ENCODE data around the gene BLMH. TPM values are rescaled to one million over a fixed set of nuclear protein-coding genes. Genes with fewer than 3 reads are reported as not detected.

The BLMH gene
- total RNA-seq, 1 experiment from 2014 or later = 20.7 TPM

- H3F3A ChIP-seq (ENCODE audit: insufficient read depth, low read depth) = no peaks in the 10 kb centered on the region
- ChIA-PET CTCF (no interaction called here), POLR2A (ENCODE audit: unreplicated experiment) (no interaction called here)
- no TSS peak for BruUV-seq (replicated peaks)
- no peaks in the 10 kb centered on the region for H3K27me3 ChIP-seq (ENCODE audit: insufficient read depth, low read depth)
- TF ChIP-seq EZH2 (IDR thresholded peaks at IDR 0.05; ENCODE audit: low read depth) (no peak), CTCF (conservative IDR thresholded peaks at IDR 0.05) (no peak)
- H3K9me3 ChIP-seq (ENCODE audit: insufficient read depth, low read depth) = no peaks in the 10 kb centered on the region
- H3K79me2 ChIP-seq (ENCODE audit: low read depth) = no peaks in the 10 kb centered on the region
- H2AFZ ChIP-seq = no peak overlapping the region
- intact Hi-C loops (cut with micrococcal nuclease; ENCODE audit: unreplicated experiment) = no loop called here
- DNase-seq = no peak
- no peak overlapping the region for H3K4me2 ChIP-seq
- no peaks in the 10 kb centered on the region for H3K9me2 ChIP-seq (ENCODE audit: insufficient read depth)
- 0 out of 2 replicates have a peak, but pooled peaks cover 6% of the 10 kb centered on the region for H3K4me1 ChIP-seq (replicated peaks; ENCODE audit: insufficient read depth)
- H3K4me3 ChIP-seq = no peak overlapping the region
- peaks cover 38% of the 10 kb centered on the region for H3K36me3 ChIP-seq (ENCODE audit: low read depth)
- no peak overlapping the region for H3K27ac ChIP-seq
- H4K20me1 ChIP-seq (ENCODE audit: insufficient read depth) = no peaks in the 10 kb centered on the region; the same call in 1 of the 2 replicates
These were observed 20.6 kb downstream of the BLMH start for GRCh38 chr17:30271102-30271501.

GRCh38 chr17:30267625-30268024 is 24.1 kb downstream of the BLMH start:
- H3K36me3 ChIP-seq (ENCODE audit: low read depth) = peaks cover 22% of the 10 kb centered on the region
- no peak for DNase-seq
- H4K20me1 ChIP-seq (ENCODE audit: insufficient read depth) = no peaks in the 10 kb centered on the region; the same call in 1 of the 2 replicates
- H3K27ac ChIP-seq = no peak overlapping the region
- POLR2A ChIA-PET (ENCODE audit: unreplicated experiment) = interaction anchor here (0.6 kb wide), 1 partner anchor 487 kb away, joined by 12 read pairs; no protein-coding TSS in a partner anchor
- intact Hi-C loops (cut with micrococcal nuclease; ENCODE audit: unreplicated experiment) = no loop called here
- CTCF ChIA-PET = no interaction called here
- BruUV-seq (replicated peaks) = no TSS peak
- H3F3A ChIP-seq (ENCODE audit: insufficient read depth, low read depth) = no peaks in the 10 kb centered on the region
- no peaks in the 10 kb centered on the region for H3K9me3 ChIP-seq (ENCODE audit: insufficient read depth, low read depth)
- H2AFZ ChIP-seq = no peak overlapping the region
- no peak overlapping the region for H3K4me3 ChIP-seq
- no peaks in the 10 kb centered on the region for H3K79me2 ChIP-seq (ENCODE audit: low read depth)
- TF ChIP-seq CTCF (conservative IDR thresholded peaks at IDR 0.05) (no peak), EZH2 (IDR thresholded peaks at IDR 0.05; ENCODE audit: low read depth) (no peak)
- no peak overlapping the region for H3K4me2 ChIP-seq
- H3K4me1 ChIP-seq (replicated peaks; ENCODE audit: insufficient read depth) = no peaks in the 10 kb centered on the region
- no peaks in the 10 kb centered on the region for H3K27me3 ChIP-seq (ENCODE audit: insufficient read depth, low read depth)
- no peaks in the 10 kb centered on the region for H3K9me2 ChIP-seq (ENCODE audit: insufficient read depth)

- no peaks in the 10 kb centered on the region for H3K9me3 ChIP-seq (ENCODE audit: insufficient read depth, low read depth)
- no peak overlapping the region for H3K4me3 ChIP-seq
- H3K79me2 ChIP-seq (ENCODE audit: low read depth) = no peaks in the 10 kb centered on the region
- no peak overlapping the region for H2AFZ ChIP-seq
- H3K4me1 ChIP-seq (replicated peaks; ENCODE audit: insufficient read depth) = no peaks in the 10 kb centered on the region
- no peaks in the 10 kb centered on the region for H4K20me1 ChIP-seq (ENCODE audit: insufficient read depth)
- no peaks in the 10 kb centered on the region for H3K9me2 ChIP-seq (ENCODE audit: insufficient read depth)
- peaks cover 6% of the 10 kb centered on the region for H3K36me3 ChIP-seq (ENCODE audit: low read depth)
- POLR2A ChIA-PET (ENCODE audit: unreplicated experiment) = no interaction called here
- no peak for DNase-seq
- TF ChIP-seq CTCF (conservative IDR thresholded peaks at IDR 0.05) (no peak), EZH2 (IDR thresholded peaks at IDR 0.05; ENCODE audit: low read depth) (no peak)
- H3K27me3 ChIP-seq (ENCODE audit: insufficient read depth, low read depth) = no peaks in the 10 kb centered on the region
- CTCF ChIA-PET = no interaction called here
- no peak overlapping the region for H3K4me2 ChIP-seq
- no peaks in the 10 kb centered on the region for H3F3A ChIP-seq (ENCODE audit: insufficient read depth, low read depth)
- no TSS peak for BruUV-seq (replicated peaks)
- no peak overlapping the region for H3K27ac ChIP-seq
- intact Hi-C loops (cut with micrococcal nuclease; ENCODE audit: unreplicated experiment) = no loop called here
These were observed 28.0 kb downstream of the BLMH start for GRCh38 chr17:30263552-30264333.

All from PC-9 (cell line).